Measurements from ENCODE around the gene CELF4.

Gene CELF4

DNA sequence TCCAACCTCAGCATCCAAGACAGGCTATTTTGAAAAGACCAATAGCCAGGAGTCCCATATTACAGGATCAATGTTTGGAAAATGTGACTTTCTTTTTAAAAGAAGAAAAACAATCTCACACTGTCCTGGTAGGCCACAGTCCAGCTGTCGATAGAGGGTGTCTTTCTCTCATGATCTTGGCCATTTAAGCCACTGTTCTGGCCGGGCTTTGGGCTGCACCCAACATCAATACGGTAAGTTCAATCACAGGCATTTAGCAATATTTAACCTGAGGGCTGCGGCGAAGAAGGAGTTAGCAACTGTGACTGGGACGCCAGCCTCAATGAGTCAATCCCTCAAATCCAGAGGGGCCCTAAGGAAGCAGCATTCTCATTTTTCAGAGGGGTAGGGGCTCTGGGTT is 69.0 kb downstream of the CELF4 start:
- TF ChIP-seq, protein P1, sequence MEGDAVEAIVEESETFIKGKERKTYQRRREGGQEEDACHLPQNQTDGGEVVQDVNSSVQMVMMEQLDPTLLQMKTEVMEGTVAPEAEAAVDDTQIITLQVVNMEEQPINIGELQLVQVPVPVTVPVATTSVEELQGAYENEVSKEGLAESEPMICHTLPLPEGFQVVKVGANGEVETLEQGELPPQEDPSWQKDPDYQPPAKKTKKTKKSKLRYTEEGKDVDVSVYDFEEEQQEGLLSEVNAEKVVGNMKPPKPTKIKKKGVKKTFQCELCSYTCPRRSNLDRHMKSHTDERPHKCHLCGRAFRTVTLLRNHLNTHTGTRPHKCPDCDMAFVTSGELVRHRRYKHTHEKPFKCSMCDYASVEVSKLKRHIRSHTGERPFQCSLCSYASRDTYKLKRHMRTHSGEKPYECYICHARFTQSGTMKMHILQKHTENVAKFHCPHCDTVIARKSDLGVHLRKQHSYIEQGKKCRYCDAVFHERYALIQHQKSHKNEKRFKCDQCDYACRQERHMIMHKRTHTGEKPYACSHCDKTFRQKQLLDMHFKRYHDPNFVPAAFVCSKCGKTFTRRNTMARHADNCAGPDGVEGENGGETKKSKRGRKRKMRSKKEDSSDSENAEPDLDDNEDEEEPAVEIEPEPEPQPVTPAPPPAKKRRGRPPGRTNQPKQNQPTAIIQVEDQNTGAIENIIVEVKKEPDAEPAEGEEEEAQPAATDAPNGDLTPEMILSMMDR (IDR thresholded peaks at IDR 0.05; ENCODE audit: borderline replicate concordance, extremely low read depth, low read length, poor library complexity, severe bottlenecking) = no peak
- TF ChIP-seq EZH2 (IDR thresholded peaks at IDR 0.05; ENCODE audit: borderline replicate concordance, low read depth, low read length, severe bottlenecking) = no peak
- Histone ChIP-seq H3K9ac (ENCODE audit: low read depth, low read length) (no peak overlapping the region), H3K9me3 (ENCODE audit: insufficient read depth, low read length, severe bottlenecking) (no peaks in the 10 kb centered on the region), H3K36me3 (ENCODE audit: insufficient read depth, low read length) (no peaks in the 10 kb centered on the region), H3K27me3 (ENCODE audit: insufficient read depth, low read length, poor library complexity) (no peaks in the 10 kb centered on the region), H4K20me1 (ENCODE audit: insufficient read depth, low read length) (no peaks in the 10 kb centered on the region), H2AFZ (ENCODE audit: low read depth, low read length) (no peak overlapping the region), H3K27ac (ENCODE audit: low read length) (no peak overlapping the region), H3K79me2 (ENCODE audit: insufficient read depth, low read length) (no peaks in the 10 kb centered on the region), H3K4me3 (ENCODE audit: low read depth in 1 of 2, low read length in 2 of 2) (no peak overlapping the region), H3K4me1 (ENCODE audit: insufficient read depth, low read length) (no peaks in the 10 kb centered on the region), H3K4me2 (ENCODE audit: insufficient read depth, low read length) (no peak overlapping the region)
- ATAC-seq (ENCODE audit: insufficient read depth, low read depth) (no peak), DNase-seq (no peak)

DNA sequence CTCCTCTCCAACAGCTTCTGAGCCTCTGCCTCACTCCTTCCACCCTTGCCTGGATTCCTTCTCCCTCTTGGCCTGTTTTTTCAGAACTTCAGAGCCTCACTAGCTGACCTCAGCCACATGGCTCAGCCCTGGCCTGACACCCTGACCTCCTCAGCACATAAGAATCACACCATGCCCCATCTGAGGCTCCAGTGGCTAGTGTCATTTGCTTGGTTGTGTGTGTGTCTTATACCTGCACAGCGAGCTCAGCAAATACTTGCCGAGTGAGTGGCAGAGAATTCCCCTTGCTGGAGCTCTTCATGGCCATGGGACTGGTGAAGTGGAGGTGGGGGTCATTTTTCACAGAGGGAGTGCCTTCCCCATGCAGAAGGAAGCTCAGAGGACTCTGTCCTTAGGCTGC is 70.2 kb downstream of the CELF4 start:
- no peak overlapping the region for H3K27ac ChIP-seq (ENCODE audit: low read length)
- TF ChIP-seq EZH2 (IDR thresholded peaks at IDR 0.05; ENCODE audit: borderline replicate concordance, low read depth, low read length, severe bottlenecking) = no peak
- TF ChIP-seq, protein P1 (IDR thresholded peaks at IDR 0.05; ENCODE audit: borderline replicate concordance, extremely low read depth, low read length, poor library complexity, severe bottlenecking) = no peak

GRCh38 chr18:37494406-37494805 is 71.2 kb downstream of the CELF4 start:
- no peaks in the 10 kb centered on the region for H4K20me1 ChIP-seq (ENCODE audit: insufficient read depth, low read length)
- H3K79me2 ChIP-seq (ENCODE audit: insufficient read depth, low read length) = no peaks in the 10 kb centered on the region
- no peak for TF ChIP-seq EZH2 (IDR thresholded peaks at IDR 0.05; ENCODE audit: borderline replicate concordance, low read depth, low read length, severe bottlenecking)
- TF ChIP-seq, protein P1 (IDR thresholded peaks at IDR 0.05; ENCODE audit: borderline replicate concordance, extremely low read depth, low read length, poor library complexity, severe bottlenecking) = no peak
- no peak overlapping the region for H3K4me3 ChIP-seq (ENCODE audit: low read depth in 1 of 2, low read length in 2 of 2)
- no peaks in the 10 kb centered on the region for H3K9me3 ChIP-seq (ENCODE audit: insufficient read depth, low read length, severe bottlenecking)
- H3K27ac ChIP-seq (ENCODE audit: low read length) = no peak overlapping the region
- H2AFZ ChIP-seq (ENCODE audit: low read depth, low read length) = no peak overlapping the region
- H3K27me3 ChIP-seq (ENCODE audit: insufficient read depth, low read length, poor library complexity) = no peaks in the 10 kb centered on the region
- ATAC-seq (ENCODE audit: insufficient read depth, low read depth) = no peak
- no peak overlapping the region for H3K4me2 ChIP-seq (ENCODE audit: insufficient read depth, low read length)
- DNase-seq = no peak
- H3K36me3 ChIP-seq (ENCODE audit: insufficient read depth, low read length) = no peaks in the 10 kb centered on the region
- no peak overlapping the region for H3K9ac ChIP-seq (ENCODE audit: low read depth, low read length)
- H3K4me1 ChIP-seq (ENCODE audit: insufficient read depth, low read length) = no peaks in the 10 kb centered on the region

More for the DNA sequence above, 70.2 kb downstream of the CELF4 start:
- ATAC-seq (ENCODE audit: insufficient read depth, low read depth) (no peak), DNase-seq (no peak)
- Histone ChIP-seq H2AFZ (ENCODE audit: low read depth, low read length) (no peak overlapping the region), H3K27me3 (ENCODE audit: insufficient read depth, low read length, poor library complexity) (no peaks in the 10 kb centered on the region), H3K9me3 (ENCODE audit: insufficient read depth, low read length, severe bottlenecking) (no peaks in the 10 kb centered on the region), H3K79me2 (ENCODE audit: insufficient read depth, low read length) (no peaks in the 10 kb centered on the region), H3K9ac (ENCODE audit: low read depth, low read length) (no peak overlapping the region), H3K4me3 (ENCODE audit: low read depth in 1 of 2, low read length in 2 of 2) (no peak overlapping the region), H3K36me3 (ENCODE audit: insufficient read depth, low read length) (no peaks in the 10 kb centered on the region), H3K4me2 (ENCODE audit: insufficient read depth, low read length) (no peak overlapping the region), H3K4me1 (ENCODE audit: insufficient read depth, low read length) (no peaks in the 10 kb centered on the region), H4K20me1 (ENCODE audit: insufficient read depth, low read length) (no peaks in the 10 kb centered on the region)

All from DND-41 (cell line).